Stimulated activated CD8-positive, alpha-beta memory T cell treated with anti-CD3 and anti-CD28 coated beads, Interleukin-4, amount 100 ng/mL, for 1 hour (primary cell): ENCODE data around the gene U2AF1L4.

Experiments
- DNase-seq, 2 donors: peaks; one replicate each; pipeline ENCODE4 v3.0.0-alpha.2; 2020; ENCODE audit warnings: low read depth in 2 of 2, low spot score in 1 of 2

The U2AF1L4 gene

DNA sequence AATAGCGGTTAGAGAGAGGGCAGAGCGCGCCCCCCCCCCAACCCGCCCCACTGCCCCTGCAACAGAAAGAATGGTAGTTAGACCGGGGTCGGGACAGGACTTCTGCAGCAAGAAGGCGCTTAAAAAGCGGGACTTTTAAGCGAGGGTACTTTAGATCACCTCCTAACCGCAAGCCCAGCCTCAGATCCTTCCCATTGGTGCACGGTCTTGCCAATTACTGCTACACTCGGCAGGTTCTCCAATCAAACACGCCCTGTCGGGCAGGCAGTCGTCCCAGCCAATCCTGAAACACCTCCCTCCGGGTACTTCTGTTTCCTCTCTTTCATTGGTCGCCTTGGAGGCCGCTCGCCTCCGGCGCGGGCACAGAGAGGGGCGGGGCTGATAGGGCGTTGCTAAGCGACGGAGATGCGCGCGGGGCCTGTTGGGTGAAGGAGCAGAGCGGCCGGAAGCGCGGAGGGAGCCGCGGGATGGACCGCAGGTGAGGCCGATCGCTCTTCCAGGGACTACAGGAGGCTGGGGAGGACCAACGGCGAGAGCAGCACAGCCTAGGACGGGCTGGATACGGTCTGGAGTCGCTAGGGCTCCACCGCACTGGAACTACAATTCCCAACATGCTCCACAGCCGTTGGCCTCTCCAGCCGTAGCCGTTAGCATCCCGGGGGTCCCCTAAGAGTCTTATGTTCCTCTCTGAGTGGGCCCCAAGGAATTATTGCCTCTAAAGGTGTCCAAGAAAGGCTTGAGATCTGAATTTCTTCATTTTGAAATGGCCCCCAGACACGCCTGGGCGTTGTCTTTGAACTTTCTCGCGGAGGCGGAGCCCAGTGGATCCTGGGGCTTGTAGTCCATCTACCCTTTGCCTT is 12.8 kb upstream of the U2AF1L4 start, which contains the start of gene PROSER3:
TSS of gene PROSER3 (plus strand) at position 428 of the 860 bp plus-strand sequence. CDS start at position 468, 40 bp downstream.
- peak; percentile 95 to 96 for DNase-seq

DNA sequence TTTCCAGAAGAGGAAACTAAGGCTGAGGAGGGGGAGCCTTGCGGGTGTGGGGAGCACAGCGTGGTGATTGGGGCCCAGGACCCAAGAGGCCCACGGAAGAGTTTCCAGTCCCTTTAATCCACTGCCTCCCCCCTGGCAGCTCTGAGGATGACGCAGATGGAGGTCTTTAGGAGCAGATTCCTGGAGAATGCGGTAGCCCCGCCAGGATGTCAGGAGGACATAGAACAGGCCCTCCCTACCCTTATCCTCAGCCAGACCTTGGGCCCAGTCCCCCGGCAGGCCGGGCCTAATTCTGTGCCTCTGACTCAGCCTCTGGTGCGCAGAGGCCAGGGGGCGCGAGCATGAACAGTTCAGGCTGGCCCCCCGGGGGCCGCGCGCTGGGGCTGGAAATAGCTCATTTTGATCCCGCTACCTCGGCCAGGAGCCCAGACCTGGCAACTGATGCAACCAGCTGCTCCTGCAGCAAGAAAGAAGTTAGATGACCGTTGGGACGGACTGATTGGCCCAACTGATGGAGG is 12.1 kb upstream of the U2AF1L4 start:
- no peak for DNase-seq

DNA sequence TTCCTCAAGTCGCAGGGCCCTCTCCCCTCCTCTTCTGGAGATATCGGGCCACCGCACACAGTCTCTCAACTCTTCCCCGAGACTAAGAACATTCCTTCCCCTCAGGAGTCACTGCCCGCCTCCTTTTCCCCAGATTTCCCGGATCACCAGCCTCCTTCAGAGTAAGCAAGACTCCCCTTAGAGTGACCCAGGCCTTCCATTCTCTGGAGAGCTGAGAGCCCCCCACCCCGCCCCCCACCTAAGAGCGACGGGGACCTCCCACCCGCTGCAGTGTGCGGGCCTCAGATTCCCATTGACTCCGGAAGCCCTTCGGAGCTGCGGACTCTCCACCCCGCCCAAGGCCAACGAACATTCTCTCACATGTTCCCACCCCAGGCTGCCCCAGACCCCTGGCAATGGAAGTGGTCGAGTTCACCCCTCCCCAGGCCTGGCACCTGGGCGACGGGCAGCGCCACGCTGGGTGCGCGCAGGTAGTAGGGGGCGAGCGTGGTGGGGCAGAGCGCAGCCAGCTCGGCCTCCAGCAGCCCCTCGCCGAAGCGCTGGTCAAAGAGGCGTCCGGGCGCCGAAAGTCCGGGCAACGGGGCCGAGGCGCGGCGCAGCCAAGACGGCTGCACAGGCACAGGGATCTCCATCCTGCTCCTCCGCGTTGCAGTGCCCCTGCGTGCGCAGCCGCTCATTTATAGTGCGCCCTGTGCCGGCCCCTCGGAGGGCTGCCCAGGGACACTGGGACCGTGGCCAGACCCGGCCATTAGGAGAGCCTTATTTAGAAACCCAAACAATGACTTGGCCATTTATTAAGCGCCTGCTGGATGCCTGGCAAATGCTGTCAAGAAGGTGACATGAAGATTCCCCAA is 11.4 kb upstream of the U2AF1L4 start, which contains the start of gene HSPB6:
TSS of gene HSPB6 (minus strand) at position 653 of the 854 bp plus-strand sequence. CDS start at position 632, 21 bp downstream.
- no peak for DNase-seq

DNA sequence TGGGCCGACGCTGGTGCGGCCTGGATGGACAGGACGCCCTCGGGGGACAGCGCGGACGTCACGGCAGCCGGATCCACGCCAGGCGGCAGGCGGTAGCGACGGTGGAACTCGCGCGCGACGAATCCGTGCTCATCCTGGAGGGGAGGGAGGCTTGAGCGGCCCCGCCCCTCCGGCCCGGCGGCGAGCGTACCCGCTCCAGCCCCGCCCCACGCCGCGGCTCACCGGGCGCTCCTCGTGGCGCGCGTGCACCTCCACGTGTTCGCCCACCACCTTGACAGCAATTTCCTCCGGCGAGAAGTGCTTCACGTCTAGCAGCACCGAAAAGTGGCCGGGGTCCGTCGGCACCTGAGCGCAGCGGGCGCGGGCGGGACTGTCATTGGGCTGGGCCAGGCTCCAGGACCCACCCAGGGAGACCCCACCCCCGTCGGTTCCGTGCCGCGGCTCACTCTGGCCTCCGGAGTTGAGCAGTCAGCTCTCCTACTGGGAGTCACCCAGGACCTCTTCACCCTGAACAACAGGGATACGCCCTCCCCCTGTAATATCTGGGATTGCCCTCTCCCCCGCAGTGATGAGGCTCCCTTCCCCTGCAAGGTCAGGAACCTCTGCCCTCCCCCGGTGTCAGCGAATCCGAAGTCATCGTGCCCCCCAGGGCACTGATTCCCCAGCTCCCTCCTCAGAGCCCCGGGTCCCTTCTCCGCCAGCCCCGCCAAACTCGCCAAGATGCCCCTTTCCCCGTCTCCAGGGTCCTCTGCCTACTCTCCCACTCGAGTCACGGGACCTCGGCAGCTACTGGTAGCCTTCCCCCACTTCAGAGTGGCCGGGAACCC is 10.5 kb upstream of the U2AF1L4 start:
- no peak for DNase-seq

DNA sequence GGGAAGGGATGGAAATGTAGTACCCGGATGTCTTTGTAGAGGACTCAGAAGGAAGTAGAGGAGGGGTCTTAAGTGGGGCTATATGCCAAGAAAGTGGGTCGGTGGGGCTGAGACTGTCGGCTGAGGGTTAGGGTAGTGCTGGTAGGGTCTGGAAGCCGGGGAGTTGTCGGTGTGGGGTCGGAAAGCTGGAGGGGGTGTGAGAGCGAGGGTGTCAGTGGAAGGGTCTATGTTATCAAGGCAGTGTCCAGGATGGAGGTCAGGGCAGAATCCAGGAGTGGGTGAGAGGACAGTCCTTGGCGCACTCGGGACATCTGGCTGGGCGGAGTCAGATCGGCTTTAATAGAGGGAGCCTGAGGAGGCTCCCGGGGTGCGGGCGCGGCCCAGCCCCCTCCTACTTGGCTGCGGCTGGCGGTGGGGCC is 9.9 kb upstream of the U2AF1L4 start:
- DNase-seq = no peak

DNA sequence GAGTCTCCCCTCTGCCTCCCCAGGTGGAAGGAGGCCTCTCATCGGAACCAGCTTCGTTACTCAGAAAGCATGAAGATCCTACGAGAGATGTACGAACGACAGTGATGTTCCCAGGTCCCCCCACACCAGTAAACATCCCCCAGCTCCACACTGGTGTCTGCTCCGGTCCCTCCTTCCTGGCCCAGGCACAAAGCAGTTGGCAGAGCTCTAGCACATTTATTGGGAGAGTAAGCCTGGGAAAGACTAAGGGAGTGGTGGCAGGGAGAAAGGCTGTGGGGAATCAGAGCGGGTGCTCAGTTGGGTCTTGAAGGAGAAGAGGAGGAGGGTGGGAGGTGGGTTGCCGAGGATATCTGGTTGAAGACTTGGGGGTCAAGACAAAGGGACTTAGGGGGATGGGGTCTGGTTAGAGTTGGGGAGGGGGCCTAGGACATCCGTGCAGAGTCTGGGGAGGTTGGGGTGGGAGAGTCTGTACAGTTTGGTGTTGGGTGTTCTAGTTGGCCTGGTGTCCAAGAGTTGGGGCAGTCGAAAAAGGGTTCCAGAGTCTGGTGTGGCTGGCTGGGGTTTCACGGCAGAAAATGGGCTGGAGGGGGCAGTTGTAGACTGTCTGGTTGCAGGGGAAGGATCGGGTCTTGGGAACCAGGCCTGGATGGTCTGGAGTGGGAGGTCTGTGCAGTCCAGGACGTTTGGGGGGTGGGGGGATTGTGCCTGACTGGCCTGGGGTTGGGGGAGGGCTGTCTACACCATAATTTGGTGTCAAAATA is 9.3 kb upstream of the U2AF1L4 start:
- no peak for DNase-seq

DNA sequence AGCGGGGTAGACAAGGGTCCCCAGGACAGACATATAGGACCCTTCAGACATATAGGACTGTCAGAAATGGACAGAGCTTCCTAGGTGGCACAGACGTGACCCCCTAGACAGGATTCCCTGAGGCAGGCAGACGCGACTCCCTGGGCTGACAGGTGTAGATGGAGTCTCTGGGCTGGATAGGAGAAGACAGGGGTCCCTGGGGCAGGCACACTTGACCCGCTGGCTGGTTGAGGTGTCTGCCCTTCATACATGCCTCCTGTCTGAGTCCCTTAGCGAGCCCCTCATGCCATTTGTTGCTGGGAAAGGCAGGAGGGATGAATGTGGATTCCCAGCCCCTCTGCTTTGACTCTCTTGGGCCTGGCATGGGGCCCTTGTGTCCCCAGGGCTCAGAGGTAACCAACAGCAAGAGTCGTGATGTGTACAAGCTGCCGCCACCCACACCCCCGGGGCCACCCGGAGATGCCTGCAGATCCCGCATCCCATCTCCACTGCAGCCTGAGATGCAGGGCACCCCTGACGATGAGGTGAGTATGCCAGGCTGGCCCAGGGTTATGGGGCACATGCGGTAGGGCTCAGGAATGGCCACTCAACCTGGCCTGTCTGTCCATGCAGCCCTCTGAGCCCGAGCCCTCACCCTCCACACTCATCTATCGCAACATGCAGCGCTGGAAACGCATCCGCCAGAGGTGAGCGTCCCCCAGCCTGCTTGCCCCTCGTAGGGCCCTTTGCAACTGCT is 8.6 kb upstream of the U2AF1L4 start:
- no peak for DNase-seq

DNA sequence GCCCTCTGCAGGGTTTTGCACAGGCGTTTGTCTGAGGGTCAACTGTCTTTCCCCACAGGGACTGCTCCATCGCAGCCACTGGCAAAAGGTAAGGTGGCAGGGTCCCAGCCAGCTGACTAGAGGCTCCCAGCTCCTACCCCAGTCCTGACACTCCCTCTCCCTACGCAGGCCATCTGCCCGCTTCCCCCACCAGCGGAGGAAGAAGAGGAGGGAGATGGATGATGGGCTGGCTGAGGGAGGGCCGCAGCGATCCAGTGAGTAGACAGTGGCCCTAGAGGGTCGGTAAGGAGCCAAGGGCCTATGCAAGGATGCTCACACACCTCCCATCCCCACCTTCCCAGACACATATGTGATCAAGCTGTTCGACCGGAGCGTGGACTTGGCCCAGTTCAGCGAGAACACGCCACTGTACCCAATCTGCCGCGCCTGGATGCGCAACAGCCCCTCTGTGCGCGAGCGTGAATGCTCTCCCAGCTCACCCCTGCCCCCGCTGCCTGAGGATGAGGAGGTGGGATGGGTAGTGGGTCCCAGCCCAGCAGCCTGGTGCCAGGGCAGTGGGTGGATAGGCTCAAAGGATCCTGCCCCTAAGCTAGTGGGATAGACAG is 7.6 kb upstream of the U2AF1L4 start:
- no peak for DNase-seq

DNA sequence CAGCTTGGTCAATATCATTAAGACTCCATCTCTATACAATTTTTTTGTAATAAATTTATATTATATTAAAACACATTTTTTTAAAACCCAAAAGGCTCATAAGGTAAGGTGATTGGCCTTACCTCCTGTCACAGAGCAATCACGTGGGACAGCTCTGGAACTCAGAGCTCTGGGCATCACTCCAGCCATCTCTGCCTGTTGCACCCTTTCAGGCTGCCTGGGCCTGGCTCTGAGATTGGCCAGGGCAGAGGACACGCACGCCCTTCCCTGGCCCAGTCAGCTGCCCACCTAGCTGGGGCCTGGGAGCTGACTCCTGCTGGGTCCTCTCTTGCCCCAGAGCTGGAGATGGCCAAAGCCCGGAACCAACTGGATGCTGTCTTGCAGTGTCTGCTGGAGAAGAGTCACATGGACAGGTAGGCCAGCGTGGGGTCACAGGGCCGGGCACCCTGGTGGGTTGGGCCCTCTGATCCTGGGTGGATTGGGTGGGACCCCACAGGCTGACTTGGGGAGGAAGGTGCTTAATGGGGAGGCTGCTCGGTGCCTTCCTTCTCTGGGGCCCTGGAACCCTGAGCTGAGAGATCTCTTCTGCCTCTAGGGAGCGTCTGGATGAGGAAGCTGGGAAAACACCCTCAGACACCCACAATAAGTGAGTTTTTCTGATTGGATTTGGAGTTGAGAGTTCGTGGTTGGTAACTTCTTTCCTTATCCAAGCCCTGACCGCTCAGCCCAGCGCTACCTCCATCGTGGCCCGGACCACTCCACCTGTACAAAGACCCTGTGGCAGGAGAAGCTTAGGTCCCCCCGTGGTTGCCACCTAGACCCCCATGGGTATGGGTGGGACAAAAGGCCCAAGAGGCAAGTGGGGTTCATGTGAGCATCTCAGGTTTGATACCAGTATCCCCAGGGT is 6.9 kb upstream of the U2AF1L4 start:
- DNase-seq = no peak

DNA sequence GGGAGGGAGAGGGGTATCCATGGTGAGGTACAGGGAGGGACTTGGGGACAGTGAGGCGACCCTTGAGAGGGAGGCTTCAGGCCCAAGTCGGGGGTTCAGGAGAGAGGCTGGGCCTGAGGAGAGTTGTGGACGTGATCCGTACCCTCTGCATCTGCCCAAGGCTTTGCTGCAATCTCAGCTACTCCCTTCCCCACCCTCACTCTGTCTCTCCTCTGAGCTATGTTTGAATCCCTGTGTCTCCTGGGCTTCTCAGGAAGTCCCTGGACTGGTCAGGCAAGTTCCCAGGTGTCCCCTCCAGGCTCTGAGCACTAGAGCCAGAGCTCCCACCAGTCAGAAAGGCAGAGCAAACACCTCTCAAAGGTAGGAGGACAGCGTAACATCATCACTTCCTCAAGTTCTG is 4.9 kb upstream of the U2AF1L4 start:
- no peak for DNase-seq

DNA sequence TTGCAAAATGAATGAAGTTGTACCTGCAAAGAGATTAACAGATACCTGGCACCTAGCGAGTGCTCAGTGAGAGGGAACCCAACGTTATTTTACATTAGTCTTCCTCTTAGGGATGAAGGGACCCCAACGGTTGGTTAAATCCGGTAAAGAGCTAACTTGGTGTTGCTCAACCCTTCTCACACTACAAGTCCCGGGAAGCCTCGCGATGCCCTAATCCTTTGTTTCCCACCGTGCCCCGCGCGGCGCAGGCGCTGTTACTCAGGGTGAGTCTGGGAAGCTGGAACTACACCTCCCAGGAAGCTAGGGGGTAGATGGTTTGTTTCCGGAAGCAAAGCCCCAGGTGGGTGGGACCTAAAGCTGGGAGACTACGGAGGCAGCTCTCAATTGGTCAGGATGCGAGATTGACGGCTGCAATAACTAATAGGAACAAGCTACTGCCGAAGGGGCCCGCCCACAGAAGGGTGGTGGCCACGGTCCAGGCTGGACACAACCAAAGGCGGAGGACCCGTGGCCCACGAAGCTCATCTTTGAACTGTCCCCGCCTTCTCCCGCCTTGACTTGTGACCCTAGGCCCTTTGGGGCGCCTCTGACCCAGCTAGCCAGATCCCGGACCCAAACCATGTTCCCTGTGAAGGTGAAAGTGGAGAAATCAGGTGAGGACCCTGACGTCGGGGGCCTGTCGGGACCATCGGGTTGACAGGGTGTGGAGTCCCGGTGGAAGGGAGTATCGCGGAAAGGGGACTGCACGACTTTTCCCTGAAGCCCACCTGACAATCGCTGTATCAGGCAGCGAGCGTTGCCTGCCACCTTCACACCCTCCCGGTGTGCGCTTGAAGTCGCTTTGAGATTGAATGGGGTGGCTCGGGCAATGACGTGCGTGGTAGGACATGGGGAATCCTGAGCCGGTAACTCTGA is 3.1 kb upstream of the U2AF1L4 start, which contains the start of gene LIN37:
TSS of gene LIN37 (plus strand) at position 471 of the 915 bp plus-strand sequence. CDS start at position 620, 149 bp downstream.
- DNase-seq = peak; percentile 90 to 98

DNA sequence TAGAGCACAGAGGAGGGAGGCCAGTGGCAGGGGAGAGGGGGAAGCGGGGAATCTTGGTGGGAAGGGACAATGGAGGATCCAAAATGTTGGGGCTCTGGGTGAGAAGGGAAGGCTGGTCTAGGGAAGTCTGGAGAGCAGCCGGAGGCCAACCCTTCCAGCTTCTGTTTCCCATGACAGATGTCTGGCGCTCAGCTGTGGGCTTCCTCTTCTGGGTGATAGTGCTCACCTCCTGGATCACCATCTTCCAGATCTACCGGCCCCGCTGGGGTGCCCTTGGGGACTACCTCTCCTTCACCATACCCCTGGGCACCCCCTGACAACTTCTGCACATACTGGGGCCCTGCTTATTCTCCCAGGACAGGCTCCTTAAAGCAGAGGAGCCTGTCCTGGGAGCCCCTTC is 1.3 kb upstream of the U2AF1L4 start:
- no peak for DNase-seq

DNA sequence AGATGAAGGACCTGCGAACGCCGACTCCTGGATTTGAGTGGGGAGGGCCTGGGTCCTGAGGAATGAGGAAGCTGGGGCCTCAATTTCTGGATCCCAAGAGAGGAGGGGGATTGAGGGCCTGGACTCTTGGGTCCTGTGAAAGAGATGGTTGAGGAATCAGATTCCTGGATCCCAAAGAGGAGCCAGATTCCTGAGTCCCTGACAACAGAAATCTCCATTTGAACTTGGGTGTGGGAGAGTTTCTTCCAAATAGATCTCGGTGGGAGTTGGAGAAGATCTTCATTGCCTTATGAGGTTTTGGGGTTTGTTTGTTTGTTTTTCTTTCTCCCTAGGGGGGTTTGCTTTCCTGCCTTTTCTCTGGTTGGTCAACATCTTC is 857 bp upstream of the U2AF1L4 start:
- DNase-seq = no peak

DNA sequence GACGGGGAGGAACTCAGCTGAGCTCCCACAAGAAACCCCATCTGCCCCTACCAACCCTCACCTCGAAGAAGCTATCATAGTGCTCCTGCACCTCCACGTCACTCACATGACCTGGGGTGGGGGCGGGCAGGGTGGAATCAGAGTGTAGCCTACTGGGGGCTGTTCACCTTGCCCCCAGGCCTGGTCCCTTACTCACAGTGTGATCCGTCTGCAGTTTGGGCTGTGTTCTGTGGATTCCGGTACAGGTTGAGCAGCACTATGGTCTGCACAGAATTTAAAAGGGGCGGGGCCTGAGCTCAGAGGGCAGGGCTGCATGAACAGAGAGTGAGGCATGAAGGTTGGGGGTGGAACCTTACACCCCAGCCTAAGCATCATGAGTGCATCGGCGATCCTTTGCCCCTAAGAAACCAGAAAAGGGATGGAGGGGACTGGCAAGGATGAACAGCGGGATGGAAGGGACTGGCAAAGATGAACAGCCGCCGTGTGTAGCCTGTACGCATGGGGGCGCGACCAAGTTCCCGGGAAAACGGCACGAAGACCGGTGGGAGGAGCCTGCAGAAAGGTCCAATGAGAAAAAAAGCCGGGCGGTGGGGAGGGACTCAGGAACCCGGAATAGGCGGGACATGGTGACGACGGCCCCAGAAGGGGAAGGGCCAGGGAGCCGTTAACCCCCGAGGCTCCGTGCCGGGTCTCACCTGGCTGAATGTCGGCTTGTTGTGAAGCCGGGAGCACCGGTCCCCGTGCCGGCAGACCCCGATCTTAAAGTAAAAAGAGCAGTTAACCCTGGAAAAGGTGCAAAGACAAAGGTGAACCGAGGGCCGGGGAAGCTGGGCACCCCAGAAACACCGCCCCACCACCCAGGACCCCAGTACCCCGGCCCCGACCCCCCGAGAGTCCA is 539 bp downstream of the U2AF1L4 start:
- DNase-seq = peak; percentile 85 to 87

DNA sequence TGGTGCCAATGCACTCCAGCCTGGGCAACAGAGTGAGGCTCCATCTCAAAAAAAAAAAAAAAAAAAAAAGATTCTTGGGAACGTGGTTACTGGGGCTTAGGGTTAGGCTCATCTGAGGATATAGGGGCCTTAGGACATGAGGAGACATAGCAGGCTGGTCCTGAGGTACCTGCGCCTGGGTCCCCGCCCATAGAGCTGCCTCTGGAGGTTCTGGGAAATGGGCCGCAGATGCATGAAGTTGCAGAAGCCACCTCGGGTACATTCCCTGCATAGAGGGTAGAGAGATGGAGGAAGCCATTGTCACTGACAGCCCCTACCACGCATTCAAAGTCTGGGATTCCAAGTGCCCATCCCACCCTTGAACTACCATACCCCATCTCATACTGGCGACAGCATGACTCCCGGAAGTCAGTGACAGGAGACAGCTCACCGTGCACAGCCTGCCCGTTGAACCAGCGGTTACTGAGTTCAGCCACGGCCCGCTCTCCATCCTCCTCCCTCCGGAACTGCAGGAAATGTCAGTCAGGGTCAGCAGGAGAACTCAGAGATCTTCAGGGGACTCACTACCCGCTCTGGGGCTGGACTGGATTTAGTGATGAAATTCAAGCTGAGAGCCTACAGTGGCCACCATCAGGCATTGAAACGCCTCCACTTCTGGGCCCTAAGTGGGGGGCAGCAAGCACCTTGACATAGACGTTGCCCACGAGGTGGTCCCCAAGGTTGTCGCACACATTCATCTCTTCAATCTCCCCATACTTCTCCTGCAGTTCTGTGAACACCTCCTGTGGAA is 1.4 kb downstream of the U2AF1L4 start:
- DNase-seq = no peak
